ENCODE results near the gene IGF2R. TPM values are rescaled to one million over a fixed set of nuclear protein-coding genes. Genes with fewer than 3 reads are reported as not detected.

Gene IGF2R
- total and polyA plus RNA-seq, 2 donors (not counting 1 experiment from before 2014, with no cell fraction given), result 9.5 to 53.3 TPM

- Mint-ChIP-seq H3K27ac (no peak overlapping the region), H3K9me3 (ENCODE audit: insufficient read depth) (no peaks in the 10 kb centered on the region), H3K27me3 (peaks cover 5% of the 10 kb centered on the region), H3K4me1 (no peaks in the 10 kb centered on the region), H3K4me3 (no peak overlapping the region)
- DNase-seq (no peak), ATAC-seq (ENCODE audit: low read depth) (no peak)
- Histone ChIP-seq H3K9ac (ENCODE audit: low read length) (no peak overlapping the region), H3K4me3 (ENCODE audit: control extremely low read depth in 1 of 5, extremely low read depth in 1 of 5, insufficient read depth in 1 of 5, low read depth in 2 of 5, low read length in 4 of 5) (no peak overlapping the region), H4K20me1 (ENCODE audit: control insufficient read depth, insufficient read depth, low read length, poor library complexity, severe bottlenecking) (no peaks in the 10 kb centered on the region), H3K4me2 (replicated peaks; ENCODE audit: low read depth, low read length, poor library complexity, severe bottlenecking) (no peak overlapping the region), H3K27ac (ENCODE audit: low read length in 2 of 2) (no peak overlapping the region), H3K79me2 (ENCODE audit: control insufficient read depth, insufficient read depth, low read length) (no peaks in the 10 kb centered on the region), H3K4me1 (ENCODE audit: control insufficient read depth in 2 of 2, insufficient read depth in 2 of 2, low read length in 2 of 2) (no peaks in the 10 kb centered on the region), H2AFZ (ENCODE audit: insufficient read depth, low read depth, low read length, poor library complexity, severe bottlenecking) (no peak overlapping the region), H3K9me3 (ENCODE audit: control extremely low read depth in 1 of 3, control insufficient read depth in 2 of 3, insufficient read depth in 1 of 3, low read length in 2 of 3) (no peaks in the 10 kb centered on the region), H3K27me3 (replicated peaks in 1 of 4; ENCODE audit: control extremely low read depth in 1 of 4, control insufficient read depth in 3 of 4, insufficient read depth in 4 of 4, low read length in 3 of 4) (no peaks in the 10 kb centered on the region), H3K36me3 (replicated peaks in 1 of 2; ENCODE audit: control extremely low read depth in 1 of 2, control insufficient read depth in 1 of 2, extremely low read depth in 1 of 2, insufficient read depth in 2 of 2, low read length in 1 of 2) (no peaks in the 10 kb centered on the region)
- intact Hi-C loops (cut with micrococcal nuclease), result no loop called here
- TF ChIP-seq EZH2 (IDR thresholded peaks at IDR 0.05; ENCODE audit: borderline replicate concordance, insufficient read depth, low read depth, low read length, poor library complexity, severe bottlenecking) (no peak), CTCF (IDR thresholded peaks at IDR 0.05) (no peak)
- WGBS (ENCODE audit: insufficient coverage), result 81% methylated on average over 4 of the region's 6 CpGs
- POLR2A ChIA-PET, result no interaction called here
- CTCF ChIA-PET, result no interaction called here
Observed at GRCh38 chr6:160160450-160160849, 191.6 kb downstream of the IGF2R start.

Other genes with a start within 250 kb of the IGF2R start
- 165 TPM in 2 replicates for gene WTAP, start 241.6 kb upstream of the IGF2R start, total RNA-seq
- gene WTAP, start 241.6 kb upstream of the IGF2R start, polyA plus RNA-seq, result 34.2 and 47.3 TPM in 2 replicates
- 31.1 and 32.6 TPM in 2 replicates for gene ACAT2, start 207.0 kb upstream of the IGF2R start, total RNA-seq
- 6.5 and 10.5 TPM in 2 replicates for gene ACAT2, start 207.0 kb upstream of the IGF2R start, polyA plus RNA-seq
- gene TCP1, start 179.5 kb upstream of the IGF2R start, total RNA-seq, result 137 and 150 TPM in 2 replicates
- 63.8 and 127 TPM in 2 replicates for gene TCP1, start 179.5 kb upstream of the IGF2R start, polyA plus RNA-seq
- 27.5 and 32.1 TPM in 2 replicates for gene MRPL18, start 178.6 kb upstream of the IGF2R start, total RNA-seq
- gene MRPL18, start 178.6 kb upstream of the IGF2R start, polyA plus RNA-seq, result 32.6 and 35.1 TPM in 2 replicates
- gene PNLDC1, start 168.8 kb upstream of the IGF2R start, total RNA-seq, result 0.46 and 0.71 TPM in 2 replicates
- 0.13 and 1.3 TPM in 2 replicates for gene PNLDC1, start 168.8 kb upstream of the IGF2R start, polyA plus RNA-seq
- gene MAS1, start 78.1 kb upstream of the IGF2R start, total RNA-seq, result not detected in 2 replicates
- not detected in 2 replicates for gene MAS1, start 78.1 kb upstream of the IGF2R start, polyA plus RNA-seq
- gene SLC22A1, start 152.7 kb downstream of the IGF2R start, total RNA-seq, result 1.5 and 1.7 TPM in 2 replicates
- 0.17 and 0.18 TPM in 2 replicates for gene SLC22A1, start 152.7 kb downstream of the IGF2R start, polyA plus RNA-seq